HepG2 (cell line): ENCODE measurements around the gene IL22RA1. TPM values are rescaled to one million over a fixed set of nuclear protein-coding genes. Genes with fewer than 3 reads are reported as not detected.

Experiments used
- ARNT2 ChIP-seq: sonication (generic); formaldehyde crosslinking; IDR thresholded peaks from 2 replicates; pipeline ENCODE4 v1.8.0; 2022; ENCODE audit warnings: mild to moderate bottlenecking, low read depth, missing genetic modification reagents, moderate library complexity
- BORCS8-MEF2B ChIP-seq: sonication (generic); formaldehyde crosslinking; IDR thresholded peaks from 2 replicates; pipeline ENCODE4 v1.8.0; 2022; ENCODE audit warnings: mild to moderate bottlenecking, missing genetic modification reagents
- ELF3 ChIP-seq: IDR thresholded peaks from 2 replicates; pipeline ENCODE4 v1.6.1; 2016; ENCODE audit warnings: missing genetic modification reagents, missing compliant biosample characterization
- ESRRA ChIP-seq: sonication (generic); formaldehyde crosslinking; IDR thresholded peaks from 2 replicates; pipeline ENCODE4 v1.5.1; 2020; ENCODE audit warnings: mild to moderate bottlenecking, low read depth, missing genetic modification reagents
- FOXC1 ChIP-seq: sonication (generic); formaldehyde crosslinking; IDR thresholded peaks from 2 replicates; pipeline ENCODE4 v1.8.0; 2022; ENCODE audit warnings: mild to moderate bottlenecking, missing genetic modification reagents, borderline replicate concordance
- FUBP1 ChIP-seq: sonication (generic); formaldehyde crosslinking; IDR thresholded peaks from 2 replicates; pipeline ENCODE4 v1.5.1; 2020; ENCODE audit warnings: missing genetic modification reagents, mild to moderate bottlenecking, borderline replicate concordance
- KDM3A ChIP-seq: IDR thresholded peaks from 2 replicates; pipeline ENCODE4 v1.6.1; 2018; ENCODE audit warnings: low read depth, missing compliant biosample characterization
- MXD4 ChIP-seq: IDR thresholded peaks from 2 replicates; pipeline ENCODE4 v1.6.1; 2016; ENCODE audit warnings: mild to moderate bottlenecking, missing biosample characterization, missing genetic modification reagents
- NFKBIZ ChIP-seq: IDR thresholded peaks from 2 replicates; pipeline ENCODE4 v1.6.1; 2018; ENCODE audit warnings: missing genetic modification reagents, missing compliant biosample characterization
- SOX6 ChIP-seq, 2 experiments: fragments of 450-650 bp in 1 of 2; sonication (generic) in 1 of 2; formaldehyde crosslinking in 1 of 2; IDR thresholded peaks; 2 replicates each; pipeline versions ENCODE4 v1.4.0 to v1.6.1; 2017 to 2020; ENCODE audit warnings: antibody characterized with exemption in 1 of 2, mild to moderate bottlenecking in 1 of 2, missing genetic modification reagents in 1 of 2
- TBP ChIP-seq: sonication (generic); formaldehyde crosslinking; IDR thresholded peaks from 2 replicates; pipeline ENCODE4 v1.5.0; 2020; ENCODE audit warnings: missing genetic modification reagents
- ZFP90 ChIP-seq: sonication (generic); formaldehyde crosslinking; IDR thresholded peaks from 2 replicates; pipeline ENCODE4 v1.8.0; 2022; ENCODE audit warnings: missing genetic modification reagents, mild to moderate bottlenecking, inconsistent platforms, borderline replicate concordance
- ZNF224 ChIP-seq: sonication (generic); formaldehyde crosslinking; IDR thresholded peaks from 2 replicates; pipeline ENCODE4 v1.5.0; 2020; ENCODE audit warnings: mild to moderate bottlenecking, missing genetic modification reagents
- ZNF263 ChIP-seq: sonication (generic); formaldehyde crosslinking; IDR thresholded peaks from 2 replicates; pipeline ENCODE4 v1.4.0; 2020; ENCODE audit warnings: missing genetic modification reagents
- ZNF34 ChIP-seq: sonication (generic); formaldehyde crosslinking; IDR thresholded peaks from 2 replicates; pipeline ENCODE4 v1.4.0; 2020; ENCODE audit warnings: mild to moderate bottlenecking, missing genetic modification reagents, borderline replicate concordance
- ZNF354B ChIP-seq: sonication (generic); formaldehyde crosslinking; IDR thresholded peaks from 2 replicates; pipeline ENCODE4 v1.8.0; 2022; ENCODE audit warnings: mild to moderate bottlenecking, missing genetic modification reagents
- ZNF512B ChIP-seq: sonication (generic); formaldehyde crosslinking; IDR thresholded peaks from 2 replicates; pipeline ENCODE4 v1.5.1; 2020; ENCODE audit warnings: missing genetic modification reagents, mild to moderate bottlenecking, borderline replicate concordance
- ZNF570 ChIP-seq: sonication (generic); formaldehyde crosslinking; IDR thresholded peaks from 2 replicates; pipeline ENCODE4 v1.4.0; 2020; ENCODE audit warnings: mild to moderate bottlenecking, missing genetic modification reagents, borderline replicate concordance
- ZNF629 ChIP-seq: sonication (generic); formaldehyde crosslinking; conservative IDR thresholded peaks from 2 replicates; pipeline ENCODE4 v1.5.0; 2020; ENCODE audit warnings: missing genetic modification reagents
- ZNF784 ChIP-seq: sonication (generic); formaldehyde crosslinking; IDR thresholded peaks from 2 replicates; pipeline ENCODE4 v1.5.1; 2020; ENCODE audit warnings: missing genetic modification reagents, mild to moderate bottlenecking, borderline replicate concordance
- ZNF792 ChIP-seq: IDR thresholded peaks from 2 replicates; pipeline ENCODE4 v1.6.1; 2016
- ZNF816 ChIP-seq: sonication (generic); formaldehyde crosslinking; IDR thresholded peaks from 2 replicates; pipeline ENCODE4 v1.8.0; 2022; ENCODE audit warnings: missing genetic modification reagents, mild to moderate bottlenecking, borderline replicate concordance
- ZNF879 ChIP-seq: sonication (generic); formaldehyde crosslinking; IDR thresholded peaks from 2 replicates; pipeline ENCODE4 v1.8.1; 2023; ENCODE audit warnings: missing genetic modification reagents
- ZSCAN21 ChIP-seq: sonication (generic); formaldehyde crosslinking; IDR thresholded peaks from 2 replicates; pipeline ENCODE4 v1.8.0; 2022; ENCODE audit warnings: mild to moderate bottlenecking, missing genetic modification reagents, moderate library complexity, borderline replicate concordance
- polyA plus RNA-seq, 8 experiments: library from polyadenylated mRNA; depleted of rRNA in 3 of 8; stranded (reverse) in 7 of 8; unstranded in 1 of 8; fragments of >200 nt; fragmentation: Illumina TruSeq in 4 of 8; extraction: Trizol in 4 of 8; gene quantifications; 2 replicates each; pipeline versions ENCODE4 v1.2.1 to v1.2.3, GENCODE V29; 2011 to 2016; ENCODE audit warnings: low read depth in 4 of 8, missing spikeins in 1 of 8, mixed read lengths in 1 of 8; ENCODE audit not compliant: insufficient read depth in 1 of 8
- total RNA-seq, 5 experiments: library from RNA; depleted of rRNA; stranded (reverse); fragments of >200 nt; fragmentation: Illumina TruSeq; extraction: Trizol; gene quantifications; 2 replicates each; pipeline ENCODE4 v1.2.3, GENCODE V29; 2016; ENCODE audit warnings: low read depth in 1 of 5

Gene IL22RA1
- total and polyA plus RNA-seq, 2 of the 13 experiments (the other 11 are each of a cell fraction or from before 2014, with no cell fraction given), result 4.4 to 10.2 TPM

GRCh38 chr1:24119859-24120756 is 22.8 kb downstream of the IL22RA1 start (continued):
- TF ChIP-seq SOX6 (IDR thresholded peaks at IDR 0.05) (no peak), SOX6 (CRISPR knock-in tag; IDR thresholded peaks at IDR 0.05) (peak; percentile 85), ARNT2 (0 out of 2 replicates have a peak, but pooled peaks have one; percentile 38), ZSCAN21 (CRISPR knock-in tag) (no peak), TBP (no peak), ELF3 (CRISPR knock-in tag) (peak; percentile 58), MXD4 (peak; percentile 33; the same call in 1 of the 2 replicates), ZNF570 (CRISPR knock-in tag) (no peak), ZNF263 (CRISPR knock-in tag) (no peak; the same call in 1 of the 2 replicates), ZNF224 (CRISPR knock-in tag) (no peak), ESRRA (CRISPR knock-in tag) (peak; percentile 46; the same call in 1 of the 2 replicates), KDM3A (CRISPR knock-in tag) (0 out of 2 replicates have a peak, but pooled peaks have one; percentile 55), ZNF784 (peak; percentile 75; the same call in 1 of the 2 replicates), ZNF34 (no peak), ZNF629 (CRISPR knock-in tag) (peak; percentile 97), ZNF879 (0 out of 2 replicates have a peak, but pooled peaks have one; percentile 38), FOXC1 (CRISPR knock-in tag) (no peak), ZNF512B (CRISPR knock-in tag) (0 out of 2 replicates have a peak, but pooled peaks have one; percentile 64), NFKBIZ (CRISPR knock-in tag) (no peak), BORCS8-MEF2B (peak; percentile 65; the same call in 1 of the 2 replicates), ZFP90 (peak; percentile 38), FUBP1 (no peak), ZNF792 (no peak), ZNF354B (CRISPR knock-in tag) (no peak), ZNF816 (CRISPR knock-in tag) (no peak)
